ENCODE data around the gene RND1. TPM values are rescaled to one million over a fixed set of nuclear protein-coding genes. Genes with fewer than 3 reads are reported as not detected.

The RND1 gene
- total and polyA plus RNA-seq, 4 donors, result 5.3 to 80.5 (median 15.3) TPM

DNA sequence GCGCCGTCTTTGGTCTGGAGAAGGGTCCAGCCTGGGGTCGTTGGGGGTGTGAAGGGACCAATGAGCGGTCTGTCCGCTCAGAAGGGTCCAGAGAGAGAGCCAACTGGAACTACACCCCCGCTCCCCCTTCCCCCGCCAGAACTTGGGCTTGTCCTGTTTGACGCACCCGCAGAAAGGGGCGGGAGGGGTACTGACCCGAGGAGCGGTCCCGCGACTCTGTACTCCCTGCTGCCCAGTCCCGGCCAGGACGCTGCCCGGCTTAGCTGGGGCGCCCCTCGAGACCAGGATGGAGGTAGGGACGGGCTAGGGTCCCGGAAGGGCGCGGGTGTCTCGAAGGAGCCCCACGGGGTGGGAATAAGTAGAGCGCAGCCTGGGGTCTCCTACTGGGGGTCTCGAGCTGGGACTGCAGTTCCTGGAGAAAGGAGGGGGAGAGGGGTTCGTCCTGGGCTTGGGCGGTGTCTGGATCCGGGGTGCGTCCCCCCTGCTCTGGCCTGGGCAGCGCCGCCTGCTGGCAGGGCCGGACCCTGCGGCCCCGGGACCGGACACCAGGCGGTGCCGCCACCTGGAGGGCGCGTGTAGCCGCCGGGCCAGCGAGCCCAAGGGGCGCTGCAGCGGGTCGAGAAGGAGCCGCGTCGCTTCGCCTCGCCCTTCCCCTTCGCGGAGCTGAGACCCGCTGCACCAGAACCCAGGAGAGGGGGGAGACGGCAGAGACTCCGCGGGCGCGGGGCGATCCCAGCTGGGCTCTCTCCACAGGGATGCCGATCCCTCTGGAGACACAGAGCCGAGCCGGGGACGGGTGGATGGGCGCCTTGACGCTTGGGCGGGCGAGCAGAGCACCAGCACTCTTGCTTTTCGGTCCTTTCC, 51.2 kb downstream of the RND1 start:
- Histone ChIP-seq H3K27me3 (ENCODE audit: control insufficient read depth in 3 of 3, insufficient read depth in 3 of 3, low read length in 2 of 3) (no peaks in the 10 kb centered on the region), H3K9me3 (ENCODE audit: control insufficient read depth in 4 of 4, insufficient read depth in 3 of 4, low read length in 3 of 4) (no peaks in the 10 kb centered on the region), H3K9ac (ENCODE audit: insufficient read depth in 1 of 2, low read length in 2 of 2) (peak overlapping the region; percentile 19 to 58), H3K27ac (ENCODE audit: low read depth in 1 of 2, low read length in 1 of 2) (peak overlapping the region; percentile 34 to 92), H3K4me1 (ENCODE audit: control insufficient read depth in 5 of 5, insufficient read depth in 5 of 5, low read length in 5 of 5) (peaks cover 0 to 64% (median 10%) of the 10 kb centered on the region in 5 donors), H3K36me3 (ENCODE audit: control insufficient read depth in 4 of 4, insufficient read depth in 4 of 4, low read length in 4 of 4) (no peaks in the 10 kb centered on the region), H3K4me3 (peak overlapping the region; percentile 65)
- TF ChIP-seq, protein P1, sequence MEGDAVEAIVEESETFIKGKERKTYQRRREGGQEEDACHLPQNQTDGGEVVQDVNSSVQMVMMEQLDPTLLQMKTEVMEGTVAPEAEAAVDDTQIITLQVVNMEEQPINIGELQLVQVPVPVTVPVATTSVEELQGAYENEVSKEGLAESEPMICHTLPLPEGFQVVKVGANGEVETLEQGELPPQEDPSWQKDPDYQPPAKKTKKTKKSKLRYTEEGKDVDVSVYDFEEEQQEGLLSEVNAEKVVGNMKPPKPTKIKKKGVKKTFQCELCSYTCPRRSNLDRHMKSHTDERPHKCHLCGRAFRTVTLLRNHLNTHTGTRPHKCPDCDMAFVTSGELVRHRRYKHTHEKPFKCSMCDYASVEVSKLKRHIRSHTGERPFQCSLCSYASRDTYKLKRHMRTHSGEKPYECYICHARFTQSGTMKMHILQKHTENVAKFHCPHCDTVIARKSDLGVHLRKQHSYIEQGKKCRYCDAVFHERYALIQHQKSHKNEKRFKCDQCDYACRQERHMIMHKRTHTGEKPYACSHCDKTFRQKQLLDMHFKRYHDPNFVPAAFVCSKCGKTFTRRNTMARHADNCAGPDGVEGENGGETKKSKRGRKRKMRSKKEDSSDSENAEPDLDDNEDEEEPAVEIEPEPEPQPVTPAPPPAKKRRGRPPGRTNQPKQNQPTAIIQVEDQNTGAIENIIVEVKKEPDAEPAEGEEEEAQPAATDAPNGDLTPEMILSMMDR (IDR thresholded peaks at IDR 0.05; ENCODE audit: control extremely low read depth, extremely low read depth), result peak; percentile 99
- ATAC-seq (ENCODE audit: insufficient read depth, low FRiP score), result peak; percentile 83
- 0 to 1% methylated on average over 46 to 70 of the region's 70 CpGs for WGBS, 2 donors
- peak; percentile 71 to 84 (median 82) for DNase-seq

DNA sequence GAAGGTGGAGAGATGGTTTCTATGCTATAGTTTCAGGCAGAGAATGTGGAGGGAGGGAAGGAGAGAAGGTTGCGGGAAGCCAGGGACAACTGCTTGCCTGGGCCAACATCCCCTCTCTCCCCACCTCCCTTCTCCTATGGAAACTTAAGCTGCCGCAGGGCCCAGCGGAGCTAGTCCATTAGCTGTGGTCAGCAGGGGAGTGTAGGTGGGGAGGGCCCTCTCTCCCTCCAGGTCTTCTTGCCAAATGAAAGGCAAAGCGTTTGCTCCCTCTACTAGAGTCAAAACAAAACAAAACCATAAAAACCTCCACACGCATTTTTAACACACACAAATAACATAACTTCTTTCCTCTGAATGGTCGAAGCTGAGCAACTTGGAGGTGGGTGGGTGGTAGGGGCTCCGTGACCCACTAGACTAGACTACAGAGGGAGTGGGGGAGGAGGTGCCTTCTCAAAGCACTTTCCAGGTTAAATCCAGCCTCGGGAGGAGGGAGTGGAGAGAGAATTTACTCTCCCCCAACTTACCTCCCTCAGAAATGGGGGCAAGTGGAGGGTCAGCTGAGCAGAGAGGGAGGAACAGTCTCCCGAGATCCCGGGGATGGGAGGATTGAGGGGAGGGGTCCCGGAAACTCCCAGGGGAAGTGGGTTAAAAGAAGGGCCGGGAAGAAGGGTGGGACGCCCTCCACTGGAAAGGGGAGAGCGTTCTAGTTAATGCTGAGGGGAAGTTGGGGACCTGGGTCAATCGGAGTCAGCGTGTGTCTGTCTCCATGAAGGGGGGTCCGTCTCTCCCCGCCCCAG, 52.0 kb downstream of the RND1 start:
- ATAC-seq (ENCODE audit: insufficient read depth, low FRiP score), result no peak
- peak overlapping the region; percentile 65 for H3K4me3 ChIP-seq
- WGBS, 2 donors, result 33 to 36% methylated on average over 17 to 18 of the region's 18 CpGs

DNA sequence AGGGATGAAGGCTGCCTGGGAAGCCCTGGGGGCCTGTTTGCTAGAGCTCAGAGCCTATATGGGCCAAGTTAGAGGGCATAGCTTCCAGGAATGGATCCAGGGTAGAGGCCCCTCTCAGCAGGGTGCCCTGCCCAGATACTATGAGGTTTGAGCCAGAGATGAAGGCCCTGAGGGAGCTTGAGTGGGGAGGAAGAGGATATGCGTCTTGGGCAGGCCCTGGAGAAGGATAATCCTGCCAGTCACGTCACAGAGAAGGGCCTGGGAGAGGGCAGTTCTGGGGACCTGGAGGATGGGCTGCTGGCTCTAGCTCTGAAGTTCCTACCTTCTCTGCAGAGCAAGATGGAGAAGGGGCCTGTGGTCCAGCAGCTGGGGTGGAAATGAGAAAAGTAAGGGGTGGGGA, 53.3 kb downstream of the RND1 start:
- Histone ChIP-seq H3K27ac (ENCODE audit: low read depth in 1 of 2, low read length in 1 of 2) (no peak overlapping the region), H3K27me3 (ENCODE audit: control insufficient read depth in 3 of 3, insufficient read depth in 3 of 3, low read length in 2 of 3) (no peaks in the 10 kb centered on the region), H3K9me3 (ENCODE audit: control insufficient read depth in 4 of 4, insufficient read depth in 3 of 4, low read length in 3 of 4) (no peaks in the 10 kb centered on the region), H3K36me3 (ENCODE audit: control insufficient read depth in 4 of 4, insufficient read depth in 4 of 4, low read length in 4 of 4) (no peaks in the 10 kb centered on the region), H3K4me3 (no peak overlapping the region), H3K9ac (ENCODE audit: insufficient read depth in 1 of 2, low read length in 2 of 2) (no peak overlapping the region), H3K4me1 (ENCODE audit: control insufficient read depth in 5 of 5, insufficient read depth in 5 of 5, low read length in 5 of 5) (peaks cover 0 to 50% (median 9%) of the 10 kb centered on the region in 5 donors)
- DNase-seq, result no peak
- TF ChIP-seq, protein P1 (IDR thresholded peaks at IDR 0.05; ENCODE audit: control extremely low read depth, extremely low read depth), result no peak
- ATAC-seq (ENCODE audit: insufficient read depth, low FRiP score), result no peak
- 64 to 77% methylated on average over 2 of the region's 2 CpGs for WGBS, 2 donors

More for the DNA sequence above, 52.0 kb downstream of the RND1 start:
- Histone ChIP-seq H3K4me1 (ENCODE audit: control insufficient read depth in 5 of 5, insufficient read depth in 5 of 5, low read length in 5 of 5) (peaks cover 0 to 57% (median 10%) of the 10 kb centered on the region in 5 donors), H3K9ac (ENCODE audit: insufficient read depth in 1 of 2, low read length in 2 of 2) (no peak overlapping the region), H3K36me3 (ENCODE audit: control insufficient read depth in 4 of 4, insufficient read depth in 4 of 4, low read length in 4 of 4) (no peaks in the 10 kb centered on the region), H3K27ac (ENCODE audit: low read depth in 1 of 2, low read length in 1 of 2) (peak overlapping the region in 1 of 2 donors; percentile 92), H3K9me3 (ENCODE audit: control insufficient read depth in 4 of 4, insufficient read depth in 3 of 4, low read length in 3 of 4) (no peaks in the 10 kb centered on the region), H3K27me3 (ENCODE audit: control insufficient read depth in 3 of 3, insufficient read depth in 3 of 3, low read length in 2 of 3) (no peaks in the 10 kb centered on the region)
- peak in 1 of 3 donors; percentile 36 for DNase-seq
- TF ChIP-seq, protein P1 (IDR thresholded peaks at IDR 0.05; ENCODE audit: control extremely low read depth, extremely low read depth), result no peak
